ENCODE data around the gene TRAPPC10.

DNA sequence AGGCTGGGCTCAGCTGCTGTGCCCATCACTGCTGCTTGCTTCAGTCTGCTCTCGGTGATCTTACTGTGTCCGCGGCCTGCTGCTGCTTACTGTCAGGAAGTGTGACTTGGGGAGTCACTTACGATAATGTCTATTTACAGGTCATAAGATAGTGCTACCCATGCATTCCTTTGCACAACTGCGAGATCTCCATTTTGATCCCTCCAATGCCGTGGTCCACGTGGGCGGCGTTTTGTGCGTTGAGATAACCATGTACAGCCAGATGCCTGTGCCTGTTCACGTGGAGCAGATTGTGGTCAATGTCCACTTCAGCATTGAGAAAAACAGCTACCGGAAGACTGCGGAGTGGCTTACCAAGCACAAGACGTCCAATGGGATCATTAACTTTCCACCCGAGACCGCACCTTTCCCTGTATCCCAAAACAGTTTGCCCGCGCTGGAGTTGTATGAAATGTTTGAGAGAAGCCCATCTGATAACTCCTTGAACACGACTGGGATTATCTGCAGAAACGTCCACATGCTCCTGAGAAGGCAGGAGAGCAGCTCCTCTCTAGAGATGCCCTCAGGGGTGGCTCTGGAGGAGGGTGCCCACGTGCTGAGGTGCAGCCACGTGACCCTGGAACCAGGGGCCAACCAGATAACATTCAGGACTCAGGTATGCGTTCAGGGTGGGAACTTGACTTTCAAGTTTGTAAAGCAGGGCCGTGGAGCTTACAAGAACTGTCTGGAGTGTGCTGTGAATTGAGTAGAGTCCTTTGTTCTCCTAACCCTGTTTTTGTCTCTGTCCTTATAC lies 70.7 kb downstream of the TRAPPC10 start:
- TF ChIP-seq, protein P1, sequence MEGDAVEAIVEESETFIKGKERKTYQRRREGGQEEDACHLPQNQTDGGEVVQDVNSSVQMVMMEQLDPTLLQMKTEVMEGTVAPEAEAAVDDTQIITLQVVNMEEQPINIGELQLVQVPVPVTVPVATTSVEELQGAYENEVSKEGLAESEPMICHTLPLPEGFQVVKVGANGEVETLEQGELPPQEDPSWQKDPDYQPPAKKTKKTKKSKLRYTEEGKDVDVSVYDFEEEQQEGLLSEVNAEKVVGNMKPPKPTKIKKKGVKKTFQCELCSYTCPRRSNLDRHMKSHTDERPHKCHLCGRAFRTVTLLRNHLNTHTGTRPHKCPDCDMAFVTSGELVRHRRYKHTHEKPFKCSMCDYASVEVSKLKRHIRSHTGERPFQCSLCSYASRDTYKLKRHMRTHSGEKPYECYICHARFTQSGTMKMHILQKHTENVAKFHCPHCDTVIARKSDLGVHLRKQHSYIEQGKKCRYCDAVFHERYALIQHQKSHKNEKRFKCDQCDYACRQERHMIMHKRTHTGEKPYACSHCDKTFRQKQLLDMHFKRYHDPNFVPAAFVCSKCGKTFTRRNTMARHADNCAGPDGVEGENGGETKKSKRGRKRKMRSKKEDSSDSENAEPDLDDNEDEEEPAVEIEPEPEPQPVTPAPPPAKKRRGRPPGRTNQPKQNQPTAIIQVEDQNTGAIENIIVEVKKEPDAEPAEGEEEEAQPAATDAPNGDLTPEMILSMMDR (IDR thresholded peaks at IDR 0.05; ENCODE audit: low read depth, low read length, poor library complexity, severe bottlenecking): no peak
- no peak for TF ChIP-seq EZH2phosphoT487 (IDR thresholded peaks at IDR 0.05; ENCODE audit: borderline replicate concordance, low read length)
